ENCODE results near the gene PITPNM2. TPM values are rescaled to one million over a fixed set of nuclear protein-coding genes. Genes with fewer than 3 reads are reported as not detected.

The PITPNM2 gene
- total RNA-seq (2022; extraction: Qiagen RNA extraction; ENCODE audit: low read depth) = 13.8 to 20.0 TPM (median 16.4 TPM) in 5 replicates

DNA sequence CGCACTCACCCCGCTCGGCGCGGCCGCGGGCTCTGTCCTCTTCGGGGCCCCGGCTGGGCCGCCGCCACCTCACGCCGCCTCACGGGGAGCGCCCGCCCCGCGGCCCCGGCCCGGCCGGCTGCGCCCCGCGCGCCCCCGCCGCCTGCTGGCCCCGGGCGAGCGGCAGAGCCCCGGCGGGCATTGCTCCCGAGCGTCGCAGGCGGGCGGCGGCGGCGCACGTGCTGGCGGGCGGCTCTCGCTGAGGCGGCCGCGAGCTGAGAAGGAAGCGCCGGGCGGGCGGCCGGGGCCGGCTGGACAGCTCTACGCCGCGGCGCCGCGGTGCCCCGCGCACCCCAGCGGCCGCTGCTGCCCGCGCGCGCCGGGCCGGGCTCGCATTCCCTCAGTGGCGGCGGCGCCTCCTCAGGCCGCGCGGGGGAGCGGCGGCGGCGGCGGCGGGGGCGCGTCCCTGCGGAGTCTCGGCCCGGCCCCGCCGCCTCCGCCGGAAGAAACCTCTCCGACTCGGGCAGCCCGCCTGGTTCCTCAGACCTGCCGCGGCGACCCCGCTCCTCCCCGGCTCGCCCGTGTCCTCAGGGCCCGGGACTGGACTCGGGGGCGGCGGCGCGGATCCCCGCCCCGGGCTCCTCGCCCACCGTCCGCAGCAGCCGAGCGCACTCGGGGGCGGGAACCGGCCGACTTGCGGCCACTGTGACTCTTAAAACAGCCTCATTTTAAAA is at the start of gene PITPNM2:
TSS of gene PITPNM2 (minus strand) at position 347 of the 713 bp plus-strand sequence. CDS start 116,500 bp downstream, outside the sequence.

Other genes with a start within 250 kb of the PITPNM2 start
- 6.8 to 9.3 TPM (median 8.8 TPM) in 5 replicates for gene ABCB9, start 184.6 kb downstream of the PITPNM2 start, total RNA-seq (2022; extraction: Qiagen RNA extraction; ENCODE audit: low read depth)
- gene OGFOD2, start 175.8 kb downstream of the PITPNM2 start, total RNA-seq (2022; extraction: Qiagen RNA extraction; ENCODE audit: low read depth) = 12.8 to 17.7 TPM (median 16.8 TPM) in 5 replicates
- 207 to 248 TPM (median 247 TPM) in 5 replicates for gene ARL6IP4, start 170.4 kb downstream of the PITPNM2 start, total RNA-seq (2022; extraction: Qiagen RNA extraction; ENCODE audit: low read depth)
- 16.1 to 32.0 TPM (median 23.9 TPM) in 5 replicates for gene MPHOSPH9, start 82.1 kb upstream of the PITPNM2 start, total RNA-seq (2022; extraction: Qiagen RNA extraction; ENCODE audit: low read depth)
- 12.8 to 21.0 TPM (median 16.0 TPM) in 5 replicates for gene MTRFR, start 82.3 kb upstream of the PITPNM2 start, total RNA-seq (2022; extraction: Qiagen RNA extraction; ENCODE audit: low read depth)
- 99.6 to 167 TPM (median 161 TPM) in 5 replicates for gene CDK2AP1, start 120.8 kb upstream of the PITPNM2 start, total RNA-seq (2022; extraction: Qiagen RNA extraction; ENCODE audit: low read depth)
- gene SBNO1, start 213.8 kb upstream of the PITPNM2 start, total RNA-seq (2022; extraction: Qiagen RNA extraction; ENCODE audit: low read depth) = 20.5 to 29.8 TPM (median 25.6 TPM) in 5 replicates
- 47.8 to 58.0 TPM (median 51.4 TPM) in 5 replicates for gene KMT5A, start 233.0 kb upstream of the PITPNM2 start, total RNA-seq (2022; extraction: Qiagen RNA extraction; ENCODE audit: low read depth)

Measured in A549 treated with CpdA at 1 μM for 4 hours (cell line).